ENCODE results near the gene GRAMD4. TPM values are rescaled to one million over a fixed set of nuclear protein-coding genes. Genes with fewer than 3 reads are reported as not detected.
A peak's percentile ranks its signal among the peaks of the same experiment; 100 is the strongest.

GRAMD4 gene
- total and polyA plus RNA-seq, 3 donors from 2014 or later = 20.8 to 81.5 (median 61.2) TPM

- Histone ChIP-seq H3K4me3 (peak overlapping the region; percentile 55 to 67), H3K27ac (peak overlapping the region; percentile 44 to 50), H3K27me3 (no peaks in the 10 kb centered on the region), H3K4me1 (peaks cover 19% of the 10 kb centered on the region), H3K9me3 (no peaks in the 10 kb centered on the region), H3K36me3 (ENCODE audit: low read depth, missing control alignments) (no peaks in the 10 kb centered on the region)
- WGBS, 2 donors = 3% methylated on average over 28 of the region's 142 CpGs; no CpG with 5 or more reads in 1 of the 2 donors
- intact Hi-C loops (cut with DNase I; ENCODE audit: low total_unique reads) = no loop called here
- DNase-seq = peak; percentile 69
- TF ChIP-seq POLR2A (IDR thresholded peaks at IDR 0.05) (no peak), CTCF (IDR thresholded peaks at IDR 0.05) (no peak)
Observed at GRCh38 chr22:46576556-46577367, 43.4 kb upstream of the GRAMD4 start.

GRCh38 chr22:46577368-46578249 lies 42.6 kb upstream of the GRAMD4 start:
- intact Hi-C loops (cut with DNase I; ENCODE audit: low total_unique reads) = no loop called here
- no peak for TF ChIP-seq CTCF (IDR thresholded peaks at IDR 0.05)
- TF ChIP-seq POLR2A (IDR thresholded peaks at IDR 0.05) = no peak
- Histone ChIP-seq H3K27ac (peak overlapping the region in 1 of 2 donors; percentile 24), H3K4me1 (peaks cover 19% of the 10 kb centered on the region), H3K36me3 (ENCODE audit: low read depth, missing control alignments) (no peaks in the 10 kb centered on the region), H3K4me3 (peak overlapping the region; percentile 55 to 67), H3K9me3 (no peaks in the 10 kb centered on the region), H3K27me3 (no peaks in the 10 kb centered on the region)
- no peak for DNase-seq
- 0 to 4% methylated on average over 13 to 55 of the region's 65 CpGs for WGBS, 2 donors

- Histone ChIP-seq H3K36me3 (ENCODE audit: low read depth, missing control alignments) (no peaks in the 10 kb centered on the region), H3K27me3 (no peaks in the 10 kb centered on the region), H3K27ac (no peak overlapping the region), H3K9me3 (no peaks in the 10 kb centered on the region), H3K4me1 (peaks cover 19% of the 10 kb centered on the region), H3K4me3 (peak overlapping the region in 1 of 2 donors; percentile 67)
- intact Hi-C loops (cut with DNase I; ENCODE audit: low total_unique reads) = no loop called here
- no peak for TF ChIP-seq CTCF (IDR thresholded peaks at IDR 0.05)
- no peak for TF ChIP-seq POLR2A (IDR thresholded peaks at IDR 0.05)
- no peak for DNase-seq
- 43 to 71% methylated on average over 4 to 9 of the region's 9 CpGs for WGBS, 2 donors
Observed at GRCh38 chr22:46578251-46578823, 41.8 kb upstream of the GRAMD4 start.

DNA sequence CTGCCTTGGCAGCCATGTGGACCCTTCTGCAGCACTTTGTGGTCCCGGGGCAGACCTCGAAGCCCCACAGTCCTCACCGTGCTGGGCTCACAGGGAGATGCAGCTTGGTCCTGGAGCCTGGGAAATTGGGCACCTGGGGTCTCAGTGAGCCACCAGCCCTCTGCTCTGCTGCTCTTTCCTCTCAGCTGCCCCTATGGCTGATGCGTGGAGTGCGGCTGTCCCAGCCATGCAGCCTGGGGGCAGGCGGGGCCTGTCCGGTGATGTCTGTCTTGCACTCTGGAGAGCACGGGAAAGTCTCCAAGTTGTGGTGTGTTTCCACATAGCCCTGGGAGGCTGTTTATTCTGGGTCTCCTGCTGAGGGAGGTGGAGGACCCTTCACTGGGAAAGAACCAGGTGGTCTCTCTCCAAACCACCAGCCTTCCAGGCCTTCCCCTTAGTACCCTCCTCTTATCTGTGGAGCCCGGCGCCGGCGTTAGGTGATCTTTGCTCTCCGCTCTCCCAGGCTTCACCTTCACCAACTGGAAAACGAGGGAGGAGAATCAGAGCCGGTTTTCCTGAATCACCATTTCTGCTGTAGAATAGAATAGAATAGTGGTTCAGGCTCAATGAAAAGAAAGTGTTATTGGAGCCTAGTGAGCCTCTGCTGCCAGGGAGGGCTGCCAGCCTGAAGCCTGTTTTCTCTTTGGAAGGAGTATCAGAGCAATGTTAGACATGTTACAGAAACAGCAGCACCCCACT lies 41.2 kb upstream of the GRAMD4 start:
- H3K4me3 ChIP-seq = no peak overlapping the region
- H3K27me3 ChIP-seq = no peaks in the 10 kb centered on the region
- whole genome bisulfite sequencing, 2 donors = 72 to 77% methylated on average over 15 of the region's 15 CpGs
- H3K9me3 ChIP-seq = no peaks in the 10 kb centered on the region
- DNase-seq = no peak
- TF ChIP-seq CTCF (IDR thresholded peaks at IDR 0.05) (no peak), POLR2A (IDR thresholded peaks at IDR 0.05) (no peak)
- intact Hi-C loops (cut with DNase I; ENCODE audit: low total_unique reads) = no loop called here
- no peak overlapping the region for H3K27ac ChIP-seq
- peaks cover 19% of the 10 kb centered on the region for H3K4me1 ChIP-seq
- H3K36me3 ChIP-seq (ENCODE audit: low read depth, missing control alignments) = no peaks in the 10 kb centered on the region

All from testis (tissue), 3 donors.